GM19455 (cell line): ENCODE measurements around the gene SARS1.
"Not testable (repeated sequence)": the region's sequence is repeated elsewhere in the genome, so short reads cannot be mapped to it uniquely, and the experiment has no call there.

Source experiments
- ATAC-seq: cut with Tn5 transposase; IDR thresholded peaks from one replicate; pipeline ENCODE4 v1.9.1; 2021; ENCODE audit not compliant: unreplicated experiment

Gene SARS1

DNA sequence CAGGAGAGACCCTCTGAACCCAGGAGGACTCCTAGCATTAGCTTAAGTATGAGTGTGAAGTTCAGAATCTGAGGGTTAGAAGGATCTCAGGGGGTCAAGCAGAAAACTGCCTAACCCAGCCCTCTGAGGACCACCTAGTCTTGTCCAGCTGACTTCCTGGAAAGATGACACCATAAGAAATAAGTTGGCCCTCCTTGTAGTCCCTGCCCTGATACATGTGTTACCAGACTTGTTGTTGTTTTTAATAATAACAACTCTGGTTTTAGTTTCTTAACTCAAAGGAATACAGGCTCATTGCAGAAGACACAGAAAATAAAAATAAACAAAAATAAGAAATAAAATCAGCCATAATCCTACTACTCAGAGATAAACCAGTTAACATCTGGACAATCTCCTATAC, 21.8 kb upstream of the SARS1 start:
- ATAC-seq = no peak

DNA sequence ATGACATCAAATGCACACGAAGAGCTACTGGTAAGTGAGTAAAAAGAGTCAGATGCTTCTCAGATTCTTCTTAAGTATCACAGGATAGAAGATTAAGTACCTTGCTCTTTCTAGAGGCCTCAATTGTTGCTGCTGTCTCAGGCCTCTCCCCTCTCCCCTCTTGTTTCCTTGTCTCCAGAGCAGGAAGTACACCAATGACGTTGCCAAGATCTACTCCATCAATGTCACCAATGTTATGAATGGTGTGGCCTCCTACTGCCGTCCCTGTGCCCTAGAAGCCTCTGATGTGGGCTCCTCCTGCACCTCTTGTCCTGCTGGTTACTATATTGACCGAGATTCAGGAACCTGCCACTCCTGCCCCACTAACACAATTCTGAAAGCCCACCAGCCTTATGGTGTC, 21.3 kb upstream of the SARS1 start:
- ATAC-seq = no peak

DNA sequence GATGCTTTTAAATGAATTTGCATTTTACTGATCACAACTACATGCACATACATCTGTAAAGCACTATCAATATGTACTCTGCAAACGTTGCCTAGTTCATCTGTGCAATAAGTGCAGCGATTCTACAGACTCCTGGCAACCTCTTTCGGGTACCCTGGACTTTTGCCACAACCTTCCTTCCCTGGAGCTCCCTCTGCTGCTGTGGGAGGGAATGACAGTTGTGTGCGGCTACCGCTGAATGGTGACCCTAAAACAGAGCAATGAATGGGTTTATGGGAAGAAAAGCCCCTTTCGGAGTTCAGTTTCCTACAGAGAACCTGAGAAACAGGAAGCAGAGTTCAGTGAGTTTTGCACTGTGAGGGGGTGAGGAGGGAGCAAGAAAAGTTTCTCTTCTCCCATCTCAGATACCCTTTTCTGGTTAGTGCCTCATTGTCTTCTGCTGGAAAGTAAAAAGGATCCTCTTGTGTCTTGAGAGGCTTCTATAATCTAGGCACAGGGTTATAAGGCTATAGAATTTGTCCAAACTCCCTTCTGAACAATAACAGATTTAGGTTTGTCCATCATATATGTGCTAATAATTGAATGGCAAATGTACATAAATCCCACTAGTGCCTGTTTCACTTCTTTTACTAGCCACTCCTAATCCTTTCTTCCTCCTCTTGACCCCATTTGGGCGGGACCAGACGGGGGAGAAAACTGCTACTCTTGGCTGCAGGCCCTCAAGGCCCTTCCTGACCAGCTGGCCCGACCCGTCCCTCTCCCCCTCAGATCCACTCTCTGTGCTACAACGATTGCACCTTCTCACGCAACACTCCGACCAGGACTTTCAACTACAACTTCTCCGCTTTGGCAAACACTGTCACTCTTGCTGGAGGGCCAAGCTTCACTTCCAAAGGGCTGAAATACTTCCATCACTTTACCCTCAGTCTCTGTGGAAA, 19.8 kb upstream of the SARS1 start:
- ATAC-seq = no peak

DNA sequence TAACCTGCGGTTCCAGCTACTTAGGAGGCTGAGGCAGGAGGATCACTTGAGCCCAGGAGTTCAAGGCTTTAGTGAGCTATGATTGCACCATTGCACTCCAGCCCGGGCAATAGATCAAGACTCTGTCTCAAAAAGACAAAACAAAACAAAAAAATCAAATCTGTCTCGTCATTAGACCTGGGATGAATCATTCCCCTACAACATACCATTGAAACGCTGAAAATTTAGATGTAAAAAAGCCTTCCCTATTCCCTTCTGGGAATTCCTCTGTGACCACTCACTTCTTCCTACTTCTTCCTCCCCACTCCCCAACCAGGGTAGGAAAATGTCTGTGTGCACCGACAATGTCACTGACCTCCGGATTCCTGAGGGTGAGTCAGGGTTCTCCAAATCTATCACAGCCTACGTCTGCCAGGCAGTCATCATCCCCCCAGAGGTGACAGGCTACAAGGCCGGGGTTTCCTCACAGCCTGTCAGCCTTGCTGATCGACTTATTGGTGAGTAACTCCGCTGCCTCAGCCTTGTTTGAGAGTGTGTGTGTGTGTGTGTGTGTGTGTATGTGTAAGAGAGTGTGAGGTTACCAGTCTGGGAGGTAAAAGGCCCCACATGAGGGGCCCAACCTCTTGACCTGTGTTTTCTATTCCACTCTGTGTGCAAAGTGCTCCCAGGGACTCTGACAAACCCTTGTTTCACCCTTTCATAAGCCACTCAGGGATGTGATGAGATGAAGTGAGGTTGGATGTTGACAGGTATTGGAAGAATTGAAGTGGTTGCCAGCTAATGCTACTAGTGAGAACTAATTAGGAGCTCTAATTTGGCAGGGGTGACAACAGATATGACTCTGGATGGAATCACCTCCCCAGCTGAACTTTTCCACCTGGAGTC, 16.3 kb upstream of the SARS1 start:
- no peak for ATAC-seq

DNA sequence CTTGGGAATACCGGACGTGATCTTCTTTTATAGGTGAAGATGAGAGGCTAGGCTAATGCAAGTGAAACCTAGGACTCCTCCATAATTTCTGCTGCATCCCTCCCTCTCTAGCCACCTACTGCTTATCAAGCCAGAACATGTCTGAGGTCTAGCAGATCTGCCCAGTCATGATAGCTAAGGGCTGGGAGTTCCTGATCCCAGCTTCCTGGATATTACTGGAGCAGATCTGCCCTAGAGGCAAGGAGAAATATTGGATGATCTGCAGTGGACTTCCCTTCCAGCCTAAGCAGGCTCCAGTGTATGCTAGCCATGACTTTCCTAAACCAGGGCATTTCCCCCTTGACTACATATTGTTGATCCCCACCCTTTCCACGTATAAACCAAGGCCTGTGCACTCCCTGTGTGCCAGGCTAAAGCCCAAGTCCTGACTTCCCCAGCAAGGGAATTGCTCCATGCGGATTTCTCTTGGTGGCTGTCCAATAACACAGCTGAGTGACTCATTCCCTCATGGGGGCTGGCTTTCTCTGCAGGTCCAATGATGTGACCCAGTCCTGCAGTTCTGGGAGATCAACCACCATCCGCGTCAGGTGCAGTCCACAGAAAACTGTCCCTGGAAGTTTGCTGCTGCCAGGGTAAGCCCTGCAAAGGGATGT, 15.5 kb upstream of the SARS1 start:
- no peak for ATAC-seq

DNA sequence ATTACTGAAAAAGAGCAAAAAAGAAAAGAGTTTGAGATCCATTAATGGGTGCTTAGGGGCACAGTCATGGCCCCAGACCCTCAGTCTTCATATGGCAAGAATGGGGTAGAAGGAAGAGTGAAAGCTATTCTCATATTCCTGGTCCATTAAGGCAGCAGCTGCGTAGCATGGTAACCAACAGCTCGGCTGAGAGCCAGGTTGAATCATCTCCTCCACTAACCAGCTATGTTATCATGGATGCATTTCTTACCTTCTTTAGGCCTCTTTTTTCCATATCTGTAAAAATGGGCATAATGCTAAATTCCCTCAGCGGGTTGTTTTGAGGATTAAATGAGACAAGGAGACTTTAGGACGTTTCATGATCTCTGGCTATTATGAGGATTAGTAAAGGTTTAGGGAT, 15.0 kb upstream of the SARS1 start:
- ATAC-seq = no peak

DNA sequence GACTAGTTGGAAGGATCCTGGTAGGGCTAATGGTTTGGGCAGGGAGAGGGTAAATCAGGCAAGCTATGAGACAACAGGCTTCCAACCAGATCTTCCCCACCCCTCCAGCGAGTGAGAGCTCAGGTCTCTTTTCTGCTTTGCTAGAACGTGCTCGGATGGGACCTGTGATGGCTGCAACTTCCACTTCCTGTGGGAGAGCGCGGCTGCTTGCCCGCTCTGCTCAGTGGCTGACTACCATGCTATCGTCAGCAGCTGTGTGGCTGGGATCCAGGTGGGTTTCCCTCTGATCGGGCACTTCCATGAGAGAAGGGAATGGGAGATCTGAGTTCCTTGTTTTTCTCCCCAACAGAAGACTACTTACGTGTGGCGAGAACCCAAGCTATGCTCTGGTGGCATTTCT, 14.0 kb upstream of the SARS1 start:
- no peak for ATAC-seq

DNA sequence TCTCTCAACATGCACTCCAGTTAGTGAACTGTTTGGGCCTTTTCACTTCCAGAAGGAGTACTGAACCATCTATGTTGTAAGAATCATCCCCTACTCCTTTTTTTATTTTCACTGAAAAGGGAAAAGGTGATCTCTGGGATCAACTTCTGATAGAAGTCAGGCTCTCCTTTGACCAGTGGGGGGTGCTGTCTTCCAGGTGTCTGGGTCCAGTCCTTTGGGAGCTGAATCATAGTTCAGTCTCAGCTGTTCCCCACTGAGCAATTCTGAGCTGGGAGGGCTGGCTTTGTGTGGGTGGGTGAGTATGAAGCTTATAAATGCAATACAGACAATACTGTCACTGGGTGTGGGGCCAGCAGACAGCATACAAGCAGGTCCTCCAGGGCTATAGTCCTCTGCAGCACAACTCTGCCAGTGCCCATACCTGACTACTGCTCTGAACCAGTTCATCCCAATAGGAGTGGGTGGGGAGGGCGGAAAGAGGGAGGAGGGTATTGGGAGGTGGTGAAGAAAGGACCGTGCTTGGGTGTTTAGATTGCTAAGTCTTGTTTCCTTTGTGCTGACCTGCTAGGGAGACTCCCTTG, 12.5 kb upstream of the SARS1 start:
- no peak for ATAC-seq

DNA sequence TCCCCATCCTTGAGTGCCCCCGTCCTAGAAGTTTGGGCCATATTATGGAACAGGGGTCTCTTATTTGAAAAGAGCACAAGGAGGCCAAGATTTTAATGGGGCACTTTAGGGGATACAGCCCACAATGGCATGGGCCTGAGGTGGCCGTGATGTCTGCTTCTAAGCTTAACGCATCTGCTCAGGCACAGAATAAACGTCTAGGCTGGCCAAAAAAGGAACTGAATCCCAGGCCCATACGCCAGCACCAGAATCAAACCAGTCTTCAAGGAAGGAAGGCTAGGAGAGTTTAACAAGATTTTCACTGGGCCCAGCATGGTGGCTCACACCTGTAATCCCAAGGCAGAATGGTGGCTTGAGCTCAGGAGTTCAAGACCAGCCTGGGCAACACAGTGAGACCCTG, 9.2 kb upstream of the SARS1 start:
- no peak for ATAC-seq

DNA sequence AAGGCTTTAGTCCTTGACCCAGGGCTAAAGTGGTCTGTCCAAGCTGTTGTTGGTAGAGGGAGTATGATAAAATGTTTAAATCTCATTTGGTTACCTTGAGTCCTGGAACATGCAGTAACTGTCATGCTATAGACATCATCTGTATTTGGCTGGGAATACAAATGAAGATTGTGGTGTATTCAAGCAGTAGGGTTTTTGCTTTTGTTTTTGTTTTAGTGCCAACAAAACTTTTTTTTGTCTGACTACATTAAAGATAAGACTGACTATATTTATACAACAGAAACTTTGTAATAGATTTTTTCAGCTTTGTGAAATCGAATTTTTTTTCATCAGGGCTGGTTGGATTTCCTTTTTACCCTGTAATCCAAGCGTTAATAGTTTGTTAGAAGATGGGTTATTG, 7.4 kb upstream of the SARS1 start:
- ATAC-seq = no peak

DNA sequence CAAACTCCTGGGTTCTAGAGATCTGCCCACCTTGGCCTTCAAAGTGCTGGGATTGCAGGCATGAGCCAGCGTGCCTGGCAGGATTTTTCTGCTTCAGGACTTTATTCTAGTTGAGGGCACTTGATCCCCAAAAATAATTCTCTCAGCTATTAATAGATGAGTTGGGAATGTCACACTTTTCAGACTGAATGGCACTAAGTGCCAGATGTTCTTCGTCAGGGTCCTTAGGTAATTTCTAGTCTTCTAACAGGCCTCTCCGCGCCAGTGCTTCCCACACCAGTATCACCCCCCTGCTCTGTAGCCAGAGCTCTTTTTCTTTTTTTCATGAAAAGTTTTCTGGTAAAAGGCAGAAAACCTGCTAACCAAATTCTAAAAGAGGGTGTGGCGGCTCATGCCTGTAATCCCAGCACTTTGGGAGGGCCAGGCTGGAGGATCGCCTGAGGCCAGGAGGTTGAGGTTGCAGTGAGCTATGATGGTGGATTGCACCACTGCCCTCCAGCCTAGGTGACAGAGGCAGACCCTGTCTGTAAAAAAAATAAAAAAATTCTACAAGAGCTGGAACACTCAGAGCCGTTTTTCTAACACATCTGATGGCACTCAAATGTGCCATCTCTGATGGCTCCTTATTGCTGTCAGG, 6.1 kb upstream of the SARS1 start:
- ATAC-seq = no peak

DNA sequence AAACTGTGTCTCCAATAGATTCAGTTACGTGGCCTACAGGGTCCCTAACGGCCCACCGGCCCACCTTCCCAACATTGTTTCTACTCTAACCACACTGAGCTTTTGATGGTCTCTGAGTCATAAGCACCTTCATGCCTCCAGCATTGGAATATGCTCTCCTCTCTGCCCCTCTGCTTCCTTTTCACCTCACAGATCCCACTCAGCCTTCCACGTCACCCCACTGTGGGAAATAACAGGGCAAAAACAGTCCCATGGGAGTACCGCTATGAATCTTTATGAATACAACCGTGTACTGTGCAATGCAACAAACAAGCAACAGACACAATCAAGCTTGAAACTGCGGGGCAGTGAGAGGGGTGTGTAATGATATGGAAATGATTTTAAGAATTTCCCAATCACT, 5.3 kb upstream of the SARS1 start:
- no peak for ATAC-seq

DNA sequence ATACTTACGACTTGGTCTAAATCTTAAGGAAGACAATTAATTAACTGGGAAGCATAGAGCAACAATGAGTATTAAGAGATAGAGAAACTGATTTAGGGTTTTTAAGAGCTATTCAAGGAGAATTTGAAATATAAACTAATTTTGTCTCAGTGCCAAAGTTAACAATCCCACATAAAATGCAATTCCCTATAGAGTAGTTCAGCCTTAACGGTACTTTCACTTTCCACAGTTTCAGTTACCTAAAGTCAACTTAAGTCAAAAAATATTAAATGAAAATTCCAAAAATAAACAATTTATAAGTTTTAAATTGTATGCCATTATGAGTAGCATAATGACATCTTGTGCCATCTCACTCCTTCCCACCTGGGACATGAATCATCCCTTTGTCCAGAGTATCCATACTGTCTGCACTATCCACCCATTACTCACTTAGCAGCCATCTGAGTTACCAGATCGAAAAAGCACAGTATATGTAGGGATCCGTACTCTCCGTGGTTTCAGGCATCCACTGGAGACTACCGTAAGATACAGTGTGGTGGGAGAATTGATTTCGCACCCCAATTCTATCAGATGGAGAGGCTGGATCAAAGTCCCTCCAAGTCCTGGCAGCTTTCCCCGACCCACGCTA, 4.8 kb upstream of the SARS1 start:
- no peak for ATAC-seq

DNA sequence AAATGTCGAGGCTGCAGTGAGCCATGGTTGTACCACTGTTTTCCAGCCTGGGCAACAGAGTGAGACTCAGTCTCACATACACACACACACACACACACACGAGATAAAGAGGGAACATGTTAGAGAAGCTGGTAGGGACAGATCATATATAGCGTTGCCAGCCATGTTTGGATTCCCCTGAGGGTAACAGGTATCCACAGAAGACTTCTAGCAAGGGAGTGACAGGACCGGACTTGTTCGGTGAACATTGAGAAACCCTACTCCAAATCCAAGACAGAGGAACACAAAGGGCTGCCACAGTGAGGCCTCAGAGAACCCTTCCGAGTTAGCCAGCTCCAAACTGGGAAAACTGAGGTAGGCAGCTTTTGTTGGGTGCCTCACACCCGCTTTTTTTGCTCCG, 3.7 kb upstream of the SARS1 start:
- ATAC-seq = no peak

DNA sequence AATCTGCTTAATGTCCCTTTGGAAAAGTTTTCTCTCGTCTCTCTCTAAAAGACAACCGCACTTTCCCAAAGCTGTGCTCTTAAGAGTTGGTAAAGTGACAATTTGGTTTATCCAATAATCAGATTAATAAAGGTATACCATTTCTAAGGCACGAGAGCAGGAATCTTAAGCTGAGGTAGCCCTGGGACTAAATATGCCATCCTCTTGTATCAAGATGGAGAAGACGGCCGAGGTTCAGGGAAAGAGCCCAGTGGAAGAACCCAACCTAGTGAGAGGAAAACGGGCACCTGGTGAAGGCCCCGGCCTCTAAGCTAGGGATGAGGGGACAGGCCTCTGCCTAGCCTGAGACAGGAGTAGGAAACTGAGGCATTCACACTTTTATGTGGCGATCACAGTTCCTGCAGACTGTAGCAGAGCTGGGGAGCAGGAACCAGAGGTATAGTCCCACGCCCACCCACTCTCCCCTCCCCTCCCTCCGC, 334 bp upstream of the SARS1 start:
- ATAC-seq = no peak

DNA sequence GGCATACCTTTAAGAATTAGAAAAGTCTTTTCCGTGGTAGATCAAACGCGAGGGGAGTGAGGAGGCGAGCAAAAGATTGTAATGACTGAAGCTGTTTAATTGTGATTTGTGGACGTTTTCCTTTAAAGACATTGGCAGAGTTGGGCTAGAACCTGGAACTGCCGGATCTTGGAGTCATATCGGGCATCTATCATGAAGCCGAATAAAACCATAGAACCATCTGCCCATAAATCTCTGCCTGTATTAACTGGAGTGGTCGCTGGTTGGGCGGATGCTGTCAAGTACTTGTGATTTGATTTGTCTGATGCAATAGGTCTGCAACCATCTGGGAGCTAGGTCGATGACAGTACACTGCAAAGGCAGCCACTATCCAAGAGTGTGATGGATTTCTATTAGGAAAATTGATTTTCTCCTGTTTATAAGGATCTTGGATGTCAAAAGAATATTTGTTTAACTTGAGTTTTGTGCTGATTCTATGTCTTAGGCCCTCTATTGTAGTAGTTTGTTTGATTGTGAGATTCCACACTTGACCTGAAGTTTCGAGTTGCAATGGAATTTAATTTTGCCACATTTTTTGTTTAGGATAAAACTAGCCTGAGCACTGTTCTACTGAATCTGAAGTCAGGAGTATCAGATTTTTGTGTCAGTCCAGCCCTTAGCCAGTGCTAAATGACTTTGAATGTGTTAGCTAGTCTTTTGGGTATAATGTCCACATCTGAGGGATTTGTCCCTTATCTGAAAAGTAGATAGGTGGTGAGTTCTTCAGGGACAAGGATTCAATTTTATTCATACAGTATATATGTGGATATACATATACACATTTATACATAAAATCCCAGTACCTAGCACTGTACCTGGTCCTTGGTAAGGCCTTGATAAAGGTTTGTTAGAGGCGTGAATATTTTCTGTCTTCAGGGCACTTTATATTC, 1.2 kb downstream of the SARS1 start:
- no peak for ATAC-seq

DNA sequence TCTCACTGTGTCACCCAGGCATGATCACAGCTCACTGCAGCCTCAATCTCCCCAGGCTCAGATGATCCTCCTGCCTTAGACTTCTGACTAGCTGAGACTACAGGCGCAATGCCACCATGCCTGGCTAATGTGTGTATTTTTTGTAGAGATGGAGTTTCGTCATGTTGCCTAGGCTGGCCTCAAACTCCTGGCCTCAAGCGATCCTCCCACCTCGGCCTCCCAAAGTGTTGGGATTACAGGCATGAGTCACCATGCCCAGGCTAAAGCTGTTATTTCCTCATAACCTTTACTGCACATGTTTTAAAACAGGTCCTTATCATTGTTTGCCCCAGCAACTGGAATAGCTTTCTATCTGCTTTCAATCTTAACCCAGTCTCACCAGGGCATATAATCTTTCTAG, 2.9 kb downstream of the SARS1 start:
- ATAC-seq = no peak

DNA sequence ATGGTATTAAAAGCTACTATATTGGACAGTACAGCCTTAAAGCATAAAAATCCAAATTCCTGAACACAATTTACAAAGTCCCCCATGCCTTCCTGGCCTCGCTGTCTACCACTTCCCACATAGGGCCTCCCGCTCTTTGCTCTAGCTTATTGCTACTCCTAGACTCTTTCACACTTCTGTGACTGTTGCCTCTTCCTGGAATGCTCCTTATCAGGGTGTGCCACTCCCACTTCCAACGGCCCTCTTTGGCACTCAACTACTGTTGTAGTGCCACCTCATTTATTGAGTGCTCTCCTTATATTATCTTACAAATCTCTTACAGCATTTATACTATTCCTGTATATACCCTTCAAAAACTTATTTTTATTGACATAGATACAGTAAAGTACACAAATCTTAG, 4.8 kb downstream of the SARS1 start:
- no peak for ATAC-seq

DNA sequence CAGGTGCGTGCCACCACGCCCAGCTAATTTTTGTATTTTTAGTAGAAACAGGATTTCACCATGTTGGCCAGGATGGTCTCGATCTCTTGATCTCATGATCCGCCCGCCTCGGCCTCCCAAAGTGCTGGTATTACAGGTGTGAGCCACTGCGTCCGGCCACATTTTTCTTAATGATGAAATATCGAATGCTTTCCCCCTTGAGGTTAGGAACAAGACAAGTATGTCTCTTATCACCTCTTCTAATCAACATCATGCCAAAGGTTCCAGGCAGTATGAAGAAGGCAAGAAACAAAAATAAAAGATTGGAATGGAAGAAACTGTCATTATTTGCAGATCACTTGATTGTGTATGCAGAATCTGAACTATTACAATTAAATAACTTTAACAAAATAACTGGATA, 7.5 kb downstream of the SARS1 start:
- not testable (repeated sequence) for ATAC-seq
